ENCODE results near the gene SLC66A1.

Gene SLC66A1

GRCh38 chr1:19368964-19369363 lies 56.8 kb downstream of the SLC66A1 start:
- H3K36me3 ChIP-seq: peaks cover 41% of the 10 kb centered on the region
- H3K9me3 ChIP-seq: no peaks in the 10 kb centered on the region
- peak overlapping the region; percentile 49; the same call in 1 of the 2 replicates for H3K27ac ChIP-seq
- peaks cover 31% of the 10 kb centered on the region for H3K4me1 ChIP-seq
- H4K20me1 ChIP-seq: peaks cover 50% of the 10 kb centered on the region
- H3K9ac ChIP-seq: no peak overlapping the region
- no peak for TF ChIP-seq Cebpa-rat (IDR thresholded peaks at IDR 0.05)
- peak overlapping the region; percentile 51 for H3K4me2 ChIP-seq
- H3K27me3 ChIP-seq: no peaks in the 10 kb centered on the region
- H3K4me3 ChIP-seq: no peak overlapping the region

GRCh38 chr1:19369396-19370090 lies 57.4 kb downstream of the SLC66A1 start:
- Histone ChIP-seq H3K36me3 (peaks cover 44% of the 10 kb centered on the region), H3K27ac (peak overlapping the region; percentile 49), H3K4me2 (peak overlapping the region; percentile 51), H4K20me1 (peaks cover 47% of the 10 kb centered on the region), H3K4me1 (peaks cover 37% of the 10 kb centered on the region), H3K9ac (0 out of 2 replicates have a peak overlapping the region, but pooled peaks have one; percentile 1), H3K27me3 (no peaks in the 10 kb centered on the region), H3K4me3 (no peak overlapping the region), H3K9me3 (no peaks in the 10 kb centered on the region)
- no peak for TF ChIP-seq Cebpa-rat (IDR thresholded peaks at IDR 0.05)

GRCh38 chr1:19370453-19371170 lies 58.5 kb downstream of the SLC66A1 start:
- H4K20me1 ChIP-seq: peaks cover 52% of the 10 kb centered on the region
- H3K27me3 ChIP-seq: no peaks in the 10 kb centered on the region
- peak overlapping the region; percentile 49; the same call in 1 of the 2 replicates for H3K27ac ChIP-seq

GRCh38 chr1:19371226-19372135 lies 59.4 kb downstream of the SLC66A1 start:
- H3K36me3 ChIP-seq: peaks cover 53% of the 10 kb centered on the region
- H3K4me1 ChIP-seq: peaks cover 56% of the 10 kb centered on the region
- no peaks in the 10 kb centered on the region for H3K27me3 ChIP-seq
- no peak overlapping the region for H3K4me3 ChIP-seq
- H3K4me2 ChIP-seq: peak overlapping the region; percentile 51; the same call in 1 of the 2 replicates
- peaks cover under 1% of the 10 kb centered on the region; the same call in 1 of the 2 replicates for H3K9me3 ChIP-seq
- H3K9ac ChIP-seq: no peak overlapping the region
- H3K27ac ChIP-seq: no peak overlapping the region
- no peak for TF ChIP-seq Cebpa-rat (IDR thresholded peaks at IDR 0.05)
- H4K20me1 ChIP-seq: peaks cover 54% of the 10 kb centered on the region

More at GRCh38 chr1:19370453-19371170, 58.5 kb downstream of the SLC66A1 start:
- no peak overlapping the region for H3K4me3 ChIP-seq
- H3K9ac ChIP-seq: peak overlapping the region; percentile 1; the same call in 1 of the 2 replicates
- no peak for TF ChIP-seq Cebpa-rat (IDR thresholded peaks at IDR 0.05)
- H3K9me3 ChIP-seq: no peaks in the 10 kb centered on the region
- H3K4me1 ChIP-seq: peaks cover 47% of the 10 kb centered on the region
- H3K36me3 ChIP-seq: peaks cover 44% of the 10 kb centered on the region
- H3K4me2 ChIP-seq: peak overlapping the region; percentile 51

GRCh38 chr1:19372136-19372514 lies 60.0 kb downstream of the SLC66A1 start:
- peaks cover 60% of the 10 kb centered on the region for H3K36me3 ChIP-seq
- no peak for TF ChIP-seq Cebpa-rat (IDR thresholded peaks at IDR 0.05)
- H3K27ac ChIP-seq: no peak overlapping the region
- no peaks in the 10 kb centered on the region for H3K27me3 ChIP-seq
- H3K4me3 ChIP-seq: no peak overlapping the region
- peaks cover 7% of the 10 kb centered on the region for H3K9me3 ChIP-seq
- H3K4me1 ChIP-seq: peaks cover 58% of the 10 kb centered on the region
- H4K20me1 ChIP-seq: peaks cover 54% of the 10 kb centered on the region
- H3K4me2 ChIP-seq: no peak overlapping the region
- no peak overlapping the region for H3K9ac ChIP-seq

- Histone ChIP-seq H3K27ac (no peak overlapping the region), H3K27me3 (no peaks in the 10 kb centered on the region), H3K9ac (no peak overlapping the region), H3K9me3 (peaks cover 12% of the 10 kb centered on the region), H3K4me1 (peaks cover 58% of the 10 kb centered on the region), H3K36me3 (peaks cover 64% of the 10 kb centered on the region), H3K4me3 (no peak overlapping the region), H3K4me2 (no peak overlapping the region), H4K20me1 (peaks cover 54% of the 10 kb centered on the region)
- no peak for TF ChIP-seq Cebpa-rat (IDR thresholded peaks at IDR 0.05)
These were observed 60.5 kb downstream of the SLC66A1 start for GRCh38 chr1:19372602-19373001.

- H3K36me3 ChIP-seq: peaks cover 73% of the 10 kb centered on the region
- TF ChIP-seq Cebpa-rat (IDR thresholded peaks at IDR 0.05): no peak
- H4K20me1 ChIP-seq: peaks cover 54% of the 10 kb centered on the region
- H3K27me3 ChIP-seq: no peaks in the 10 kb centered on the region
- H3K9ac ChIP-seq: no peak overlapping the region; the same call in 1 of the 2 replicates
- 0 out of 2 replicates have a peak overlapping the region, but pooled peaks have one; percentile 9 for H3K27ac ChIP-seq
- H3K4me2 ChIP-seq: 0 out of 2 replicates have a peak overlapping the region, but pooled peaks have one; percentile 74
- no peak overlapping the region for H3K4me3 ChIP-seq
- peaks cover 13% of the 10 kb centered on the region for H3K9me3 ChIP-seq
- H3K4me1 ChIP-seq: peaks cover 58% of the 10 kb centered on the region
These were observed 61.3 kb downstream of the SLC66A1 start for GRCh38 chr1:19373211-19374082.

GRCh38 chr1:19374083-19374801 lies 62.1 kb downstream of the SLC66A1 start:
- peaks cover 46% of the 10 kb centered on the region for H4K20me1 ChIP-seq

More at GRCh38 chr1:19374083-19374801, 62.1 kb downstream of the SLC66A1 start:
- peaks cover 13% of the 10 kb centered on the region for H3K9me3 ChIP-seq
- TF ChIP-seq Cebpa-rat (IDR thresholded peaks at IDR 0.05): no peak
- peaks cover 81% of the 10 kb centered on the region for H3K36me3 ChIP-seq
- peaks cover 54% of the 10 kb centered on the region for H3K4me1 ChIP-seq
- H3K4me3 ChIP-seq: no peak overlapping the region
- no peaks in the 10 kb centered on the region for H3K27me3 ChIP-seq
- no peak overlapping the region for H3K9ac ChIP-seq
- peak overlapping the region; percentile 66 for H3K27ac ChIP-seq
- peak overlapping the region; percentile 74 for H3K4me2 ChIP-seq
